IMR-90 (cell line): Measurements from ENCODE around the gene HMGB2. TPM values are rescaled to one million over a fixed set of nuclear protein-coding genes. Genes with fewer than 3 reads are reported as not detected.

Source experiments
- ATAC-seq: fragments of 200-7000 bp; cut with Tn5 transposase; 2 replicates; pipeline ENCODE4 v1.9.1; 2020; ENCODE audit warnings: low read depth, mild to moderate bottlenecking, moderate library complexity
- BruUV-seq: library from RNA; stranded (reverse); fragments of 400-500 nt; replicated peaks from 2 replicates; lab custom pipeline; 2021; lab: Mats Ljungman, UMichigan
- CTCF ChIA-PET: fragments of 300-600 bp; formaldehyde crosslinking; extraction: SDS; loops from one replicate; lab custom pipeline; 2021; ENCODE audit warnings: antibody characterized with exemption; lab: Yijun Ruan, JAX
- POLR2A ChIA-PET: fragments of 300-600 bp; sonication (Branson Sonifier 250); formaldehyde crosslinking; loops from one replicate; lab custom pipeline; 2022; ENCODE audit warnings: antibody characterized with exemption; ENCODE audit not compliant: unreplicated experiment; lab: Charles Lee
- DNase-seq: peaks from one replicate; pipeline ENCODE4 v3.0.0; 2013
- H2AFZ ChIP-seq: replicated peaks from 2 replicates; pipeline ENCODE3; 2013; ENCODE audit warnings: low read length, mild to moderate bottlenecking; ENCODE audit not compliant: poor library complexity
- H2AK5ac ChIP-seq: 2 replicates; pipeline ENCODE4 v1.6.1; 2013; ENCODE audit warnings: low read depth, low read length, inconsistent platforms
- H2AK9ac ChIP-seq: replicated peaks from 2 replicates; pipeline ENCODE3; 2013; ENCODE audit warnings: mild to moderate bottlenecking, low read depth, low read length, moderate library complexity; ENCODE audit not compliant: poor library complexity
- H2BK120ac ChIP-seq: 2 replicates; pipeline ENCODE4 v1.6.1; 2013; ENCODE audit warnings: low read depth, low read length, inconsistent platforms
- H2BK15ac ChIP-seq: 3 replicates; pipeline ENCODE4 v1.6.1; 2013; ENCODE audit warnings: low read depth, low read length, inconsistent platforms
- H2BK20ac ChIP-seq: 2 replicates; pipeline ENCODE4 v1.6.1; 2013; ENCODE audit warnings: low read depth, mild to moderate bottlenecking, inconsistent platforms, low read length, moderate library complexity
- H2BK5ac ChIP-seq: 2 replicates; pipeline ENCODE4 v1.6.1; 2013; ENCODE audit warnings: mild to moderate bottlenecking, low read depth, low read length, inconsistent platforms; ENCODE audit not compliant: poor library complexity, severe bottlenecking
- H3K14ac ChIP-seq: replicated peaks from 2 replicates; pipeline ENCODE4 v1.6.1; 2013; ENCODE audit warnings: low read depth, low read length, inconsistent platforms
- H3K18ac ChIP-seq: 2 replicates; pipeline ENCODE4 v1.6.1; 2013; ENCODE audit warnings: low read depth, low read length, control low read depth
- H3K23ac ChIP-seq: 2 replicates; pipeline ENCODE4 v1.6.1; 2013; ENCODE audit warnings: low read depth, low read length, inconsistent platforms
- H3K27ac ChIP-seq: 2 replicates; pipeline ENCODE4 v1.5.1; 2013; ENCODE audit warnings: mild to moderate bottlenecking, control low read depth, low read length; ENCODE audit not compliant: insufficient read depth
- H3K27me3 ChIP-seq: 2 replicates; pipeline ENCODE4 v1.6.1; 2013; ENCODE audit warnings: low read length; ENCODE audit not compliant: control insufficient read depth, insufficient read depth
- H3K36me3 ChIP-seq: 2 replicates; pipeline ENCODE4 v1.6.1; 2013; ENCODE audit warnings: low read length, mixed read lengths; ENCODE audit not compliant: control insufficient read depth, insufficient read depth
- H3K4ac ChIP-seq: 2 replicates; pipeline ENCODE4 v1.6.1; 2013; ENCODE audit warnings: low read depth, low read length, inconsistent platforms
- H3K4me1 ChIP-seq: 2 replicates; pipeline ENCODE4 v1.6.1; 2013; ENCODE audit warnings: low read length, mixed read lengths; ENCODE audit not compliant: control insufficient read depth, insufficient read depth
- H3K4me2 ChIP-seq: 2 replicates; pipeline ENCODE4 v1.6.1; 2013; ENCODE audit warnings: low read depth, mild to moderate bottlenecking, control low read depth, low read length, moderate library complexity
- H3K4me3 ChIP-seq: 2 replicates; pipeline ENCODE4 v1.5.1; 2013; ENCODE audit warnings: low read depth, mild to moderate bottlenecking, control low read depth, low read length, moderate library complexity; ENCODE audit not compliant: insufficient read depth
- H3K56ac ChIP-seq: 2 replicates; pipeline ENCODE4 v1.6.1; 2013; ENCODE audit warnings: low read length, inconsistent platforms; ENCODE audit not compliant: insufficient read depth; ENCODE audit errors: extremely low read depth
- H3K79me1 ChIP-seq, 2 experiments: 2 replicates each; pipeline ENCODE4 v1.6.1; 2013; ENCODE audit warnings: low read length in 2 of 2, inconsistent platforms in 1 of 2, low read depth in 1 of 2
- H3K9ac ChIP-seq: 2 replicates; pipeline ENCODE4 v1.6.1; 2013; ENCODE audit warnings: low read depth, low read length, control low read depth
- H3K9me1 ChIP-seq: 2 replicates; pipeline ENCODE4 v1.6.1; 2013; ENCODE audit warnings: low read length, inconsistent platforms; ENCODE audit not compliant: insufficient read depth
- H3K9me3 ChIP-seq: 2 replicates; pipeline ENCODE4 v1.6.1; 2013; ENCODE audit warnings: low read length; ENCODE audit not compliant: control insufficient read depth, insufficient read depth
- H4K20me1 ChIP-seq: 2 replicates; pipeline ENCODE4 v1.6.1; 2013; ENCODE audit warnings: low read length, inconsistent platforms; ENCODE audit not compliant: insufficient read depth
- H4K5ac ChIP-seq: 2 replicates; pipeline ENCODE4 v1.6.1; 2013; ENCODE audit warnings: mild to moderate bottlenecking, low read depth, low read length, control low read depth
- H4K8ac ChIP-seq, 2 experiments: 2 replicates each; pipeline ENCODE4 v1.6.1; 2013; ENCODE audit warnings: low read depth in 2 of 2, low read length in 2 of 2, control low read depth in 1 of 2, inconsistent platforms in 1 of 2
- H4K91ac ChIP-seq: 2 replicates; pipeline ENCODE4 v1.6.1; 2013; ENCODE audit warnings: low read depth, low read length, inconsistent platforms; ENCODE audit not compliant: insufficient read depth
- MAFK ChIP-seq: IDR thresholded peaks from 2 replicates; pipeline ENCODE4 v1.6.1; 2012; ENCODE audit warnings: low read depth, low read length, improper control_type of control experiment
- RCOR1 ChIP-seq: IDR thresholded peaks from 2 replicates; pipeline ENCODE4 v1.6.1; 2012; ENCODE audit warnings: mild to moderate bottlenecking, low read length, improper control_type of control experiment; ENCODE audit not compliant: insufficient replicate concordance
- SMC3 ChIP-seq: fragments of 150-350 bp; IDR thresholded peaks from 2 replicates; pipeline ENCODE4 v1.6.1; 2016; ENCODE audit warnings: low read depth, mild to moderate bottlenecking, antibody characterized with exemption, low read length, moderate library complexity
- WGBS, 2 experiments: methylation state at CpG; one replicate each; pipeline versions ENCODE4 v1.1.5 to v1.1.7; 2013; ENCODE audit warnings: missing lambda C conversion rate in 2 of 2; ENCODE audit not compliant: insufficient read length in 1 of 2; ENCODE audit errors: extremely low coverage in 2 of 2; 5-methylcytosine and 5-hydroxymethylcytosine counted together
- dilution Hi-C: fragments of 300-500 bp; cut with HindIII; formaldehyde crosslinking; loops from one replicate; pipeline ENCODE4 v1.14.3; 2018; ENCODE audit warnings: low sequenced_read_pairs; ENCODE audit not compliant: unreplicated experiment
- in situ Hi-C: fragments of 300-500 bp; cut with MboI; formaldehyde crosslinking; loops from 3 replicates; pipeline ENCODE4 v1.14.3; 2019; ENCODE audit warnings: low sequenced_read_pairs, inconsistent platforms, mixed read lengths
- intact Hi-C: fragments of 100-400 bp; cut with micrococcal nuclease; formaldehyde crosslinking; loops from 2 replicates; pipeline ENCODE4 v1.10.0; 2022
- polyA plus RNA-seq, 3 experiments: library from polyadenylated mRNA; depleted of rRNA; stranded (reverse); fragments of >200 nt; gene quantifications; 2 replicates each; pipeline ENCODE4 v1.2.3, GENCODE V29; 2012; ENCODE audit warnings: low replicate concordance in 1 of 3
- total RNA-seq: library from RNA; depleted of rRNA; stranded (reverse); fragments of >200 nt; gene quantifications from 2 replicates; pipeline ENCODE4 v1.2.3, GENCODE V29; 2012

Gene HMGB2
- total and polyA plus RNA-seq, 2 of the 4 experiments (the other 2 are of a cell fraction): 49.3 to 106 TPM

GRCh38 chr4:173374588-173374987 lies 40.4 kb upstream of the HMGB2 start:
- no peaks in the 10 kb centered on the region for H3K9me3 ChIP-seq
- no peak for ATAC-seq
- no peak overlapping the region for H2BK5ac ChIP-seq
- H3K14ac ChIP-seq: no peak overlapping the region
- no peak overlapping the region for H2AFZ ChIP-seq
- intact Hi-C loops: loop anchor here (5.0 kb wide), 1 partner anchor 908 kb away; the partner anchor contains the start of genes CEP44 and FBXO8
- no peak overlapping the region for H2BK15ac ChIP-seq
- H3K56ac ChIP-seq: no peak overlapping the region
- TF ChIP-seq MAFK (peak; percentile 81), RCOR1 (no peak), SMC3 (no peak)
- no peak for DNase-seq
- H3K23ac ChIP-seq: no peak overlapping the region
- dilution Hi-C loops: no loop called here
- H3K9me1 ChIP-seq: no peaks in the 10 kb centered on the region
- ChIA-PET POLR2A (interaction anchor here (1.0 kb wide), 1 partner anchor 40 kb away, joined by 3 read pairs; the partner anchor contains the start of gene HMGB2), CTCF (interaction anchor here (0.8 kb wide), 1 partner anchor 16 kb away, joined by 3 read pairs; no protein-coding TSS in a partner anchor)
- H3K4me2 ChIP-seq: no peak overlapping the region
- no peak overlapping the region for H3K4ac ChIP-seq
- no peak overlapping the region for H2BK120ac ChIP-seq
- in situ Hi-C loops: no loop called here
- H3K18ac ChIP-seq: no peak overlapping the region
- no peak overlapping the region for H2AK9ac ChIP-seq
- no TSS peak for BruUV-seq
- H4K91ac ChIP-seq: no peak overlapping the region
- no peak overlapping the region for H3K27ac ChIP-seq
- H4K20me1 ChIP-seq: no peaks in the 10 kb centered on the region
- H3K36me3 ChIP-seq: peaks cover 3% of the 10 kb centered on the region; the same call in 1 of the 2 replicates
- H4K5ac ChIP-seq: no peak overlapping the region
- peaks cover 6 to 13% of the 10 kb centered on the region in 2 experiments for H3K79me1 ChIP-seq
- WGBS, 2 experiments: no CpG with 5 or more reads among the region's 2 CpGs
- H3K4me1 ChIP-seq: no peaks in the 10 kb centered on the region
- H2BK20ac ChIP-seq: no peak overlapping the region
- no peaks in the 10 kb centered on the region for H3K27me3 ChIP-seq
- H4K8ac ChIP-seq: no peak overlapping the region
- no peak overlapping the region for H3K9ac ChIP-seq
- no peak overlapping the region for H3K4me3 ChIP-seq
- no peak overlapping the region for H2AK5ac ChIP-seq
